ENCODE data around the gene THADA. TPM values are rescaled to one million over a fixed set of nuclear protein-coding genes. Genes with fewer than 3 reads are reported as not detected.

THADA gene
- polyA plus RNA-seq, 1 donor (not counting 4 experiments of a cell fraction or from before 2014, with no cell fraction given) = 22.6 TPM

DNA sequence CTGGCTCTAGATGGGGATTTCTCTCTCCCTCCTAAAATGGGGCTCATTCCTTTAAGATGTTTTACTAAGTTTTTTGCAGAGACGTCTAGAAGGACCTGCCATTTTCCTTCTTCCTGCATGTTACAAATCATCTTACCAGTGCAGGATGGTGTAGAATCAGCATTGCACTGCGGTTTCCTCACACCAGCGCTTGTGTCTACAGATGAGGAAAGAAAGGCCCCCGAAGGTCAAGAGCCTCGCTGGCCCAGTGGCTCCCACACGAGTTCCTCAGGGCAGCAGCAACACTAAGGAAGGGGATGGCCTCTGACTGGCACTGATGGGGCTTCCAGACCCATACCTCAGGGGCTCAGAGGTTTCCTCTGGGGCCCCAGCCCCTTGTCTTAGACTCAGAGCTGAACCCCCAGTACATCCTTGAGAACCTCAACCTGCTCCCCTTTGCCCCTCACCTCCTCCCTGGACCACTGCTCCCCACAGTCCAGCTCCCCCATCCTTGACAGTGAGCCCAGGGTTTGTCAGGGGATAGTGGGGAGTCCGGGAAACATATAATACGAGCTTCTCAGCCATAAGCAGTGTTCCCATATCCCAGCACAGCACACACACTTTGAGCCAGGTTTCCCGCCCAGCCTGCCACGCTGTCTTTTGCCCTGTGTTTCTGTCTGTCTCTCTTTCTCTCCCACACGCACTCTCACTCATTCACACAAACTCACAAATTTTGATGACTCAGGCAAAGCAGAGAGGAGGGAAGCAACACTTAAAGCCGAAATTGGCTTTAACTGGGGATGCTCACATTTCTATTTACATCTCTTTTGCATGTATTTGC, 398.9 kb downstream of the THADA start:
- Histone ChIP-seq H3K79me2 (ENCODE audit: control insufficient read depth, insufficient read depth, low read length) (no peaks in the 10 kb centered on the region), H3K27me3 (ENCODE audit: control insufficient read depth, extremely low read depth, insufficient read depth, low read length) (no peaks in the 10 kb centered on the region), H4K20me1 (ENCODE audit: control insufficient read depth, extremely low read depth, insufficient read depth, low read length) (no peaks in the 10 kb centered on the region), H3K4me1 (ENCODE audit: control insufficient read depth, extremely low read depth, insufficient read depth, low read length) (peaks cover 11% of the 10 kb centered on the region), H2AFZ (ENCODE audit: control insufficient read depth, low read length) (no peak overlapping the region), H3K27ac (ENCODE audit: control insufficient read depth, insufficient read depth, low read length) (no peak overlapping the region), H3K36me3 (ENCODE audit: control insufficient read depth in 2 of 2, extremely low read depth in 1 of 2, insufficient read depth in 2 of 2, low read length in 2 of 2) (no peaks in the 10 kb centered on the region), H3K9ac (ENCODE audit: control insufficient read depth, extremely low read depth, insufficient read depth, low read length) (no peak overlapping the region), H3K9me3 (ENCODE audit: control insufficient read depth, low read depth, low read length) (no peaks in the 10 kb centered on the region), H3K9me1 (ENCODE audit: control insufficient read depth, extremely low read depth, insufficient read depth, low read length) (no peaks in the 10 kb centered on the region), H3K4me3 (ENCODE audit: control insufficient read depth in 2 of 3, extremely low read depth in 1 of 3, insufficient read depth in 2 of 3, low read depth in 1 of 3, low read length in 3 of 3) (no peak overlapping the region), H3K4me2 (ENCODE audit: control insufficient read depth, extremely low read depth, insufficient read depth, low read depth, low read length) (no peak overlapping the region)
- DNase-seq (ENCODE audit: low read depth, low spot score) = no peak
- dilution Hi-C loops (cut with MboI; ENCODE audit: extremely low pct_ligation_motif_present, low sequenced_read_pairs) = no loop called here
- FAIRE-seq = no peak
- no peak for TF ChIP-seq CTCF (optimal IDR thresholded peaks at IDR 0.05 in 1 of 3, IDR thresholded peaks at IDR 0.05 in 1 of 3, conservative IDR thresholded peaks at IDR 0.05 in 1 of 3; ENCODE audit: extremely low read depth in 1 of 3, insufficient read depth in 2 of 3, low read length in 3 of 3)

DNA sequence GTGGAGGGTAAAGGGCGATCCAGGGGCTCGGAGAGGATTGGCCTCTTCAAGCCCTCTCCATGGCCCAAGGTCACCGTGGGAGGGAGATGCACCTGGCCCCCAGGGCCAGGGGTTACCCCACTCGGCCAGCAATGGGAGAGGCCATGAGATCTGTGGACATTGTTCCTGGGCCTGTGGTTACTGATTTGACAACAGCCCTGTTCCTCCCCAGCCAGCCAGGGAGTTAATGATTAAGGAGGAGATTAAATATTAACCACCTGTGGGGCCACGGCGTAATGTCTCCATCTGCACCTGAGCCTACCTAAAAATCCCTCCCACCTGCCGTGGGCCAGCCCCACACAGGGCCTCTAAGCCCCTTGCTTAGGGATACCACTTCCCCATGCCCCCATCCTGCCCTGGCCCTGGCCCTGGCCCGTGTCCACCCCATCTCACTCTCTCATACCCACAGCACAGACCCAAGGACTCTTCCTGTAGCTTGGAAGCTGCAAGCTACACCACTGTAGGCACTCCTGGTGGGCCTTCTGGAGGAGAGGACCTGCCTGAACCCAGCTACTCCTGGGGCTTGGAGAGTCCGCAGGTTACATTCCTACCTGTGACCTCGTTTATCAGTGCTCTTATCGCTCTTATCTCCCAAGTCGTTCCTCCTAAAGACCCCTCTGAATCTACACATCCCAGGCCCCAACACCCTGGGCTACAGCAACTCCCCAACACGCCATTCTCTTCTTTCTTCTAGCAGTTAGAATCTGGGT, 401.5 kb downstream of the THADA start:
- Histone ChIP-seq H3K27me3 (ENCODE audit: control insufficient read depth, extremely low read depth, insufficient read depth, low read length) (no peaks in the 10 kb centered on the region), H3K4me1 (ENCODE audit: control insufficient read depth, extremely low read depth, insufficient read depth, low read length) (peaks cover under 1% of the 10 kb centered on the region), H3K9ac (ENCODE audit: control insufficient read depth, extremely low read depth, insufficient read depth, low read length) (no peak overlapping the region), H3K4me3 (ENCODE audit: control insufficient read depth in 2 of 3, extremely low read depth in 1 of 3, insufficient read depth in 2 of 3, low read depth in 1 of 3, low read length in 3 of 3) (no peak overlapping the region), H4K20me1 (ENCODE audit: control insufficient read depth, extremely low read depth, insufficient read depth, low read length) (no peaks in the 10 kb centered on the region), H2AFZ (ENCODE audit: control insufficient read depth, low read length) (no peak overlapping the region), H3K9me3 (ENCODE audit: control insufficient read depth, low read depth, low read length) (no peaks in the 10 kb centered on the region), H3K4me2 (ENCODE audit: control insufficient read depth, extremely low read depth, insufficient read depth, low read depth, low read length) (no peak overlapping the region), H3K27ac (ENCODE audit: control insufficient read depth, insufficient read depth, low read length) (no peak overlapping the region), H3K79me2 (ENCODE audit: control insufficient read depth, insufficient read depth, low read length) (no peaks in the 10 kb centered on the region), H3K9me1 (ENCODE audit: control insufficient read depth, extremely low read depth, insufficient read depth, low read length) (no peaks in the 10 kb centered on the region), H3K36me3 (ENCODE audit: control insufficient read depth in 2 of 2, extremely low read depth in 1 of 2, insufficient read depth in 2 of 2, low read length in 2 of 2) (no peaks in the 10 kb centered on the region)
- dilution Hi-C loops (cut with MboI; ENCODE audit: extremely low pct_ligation_motif_present, low sequenced_read_pairs) = no loop called here
- FAIRE-seq = no peak
- no peak for DNase-seq (ENCODE audit: low read depth, low spot score)
- TF ChIP-seq EZH2 (IDR thresholded peaks at IDR 0.05; ENCODE audit: low read length) (no peak), CTCF (optimal IDR thresholded peaks at IDR 0.05 in 1 of 3, IDR thresholded peaks at IDR 0.05 in 1 of 3, conservative IDR thresholded peaks at IDR 0.05 in 1 of 3; ENCODE audit: extremely low read depth in 1 of 3, insufficient read depth in 2 of 3, low read length in 3 of 3) (no peak)

Measured in keratinocyte (primary cell).